GM13977 (cell line): ENCODE measurements around the gene HOXC10.

Source experiments
- DNase-seq: peaks from one replicate; pipeline ENCODE4 v3.0.0; 2012; ENCODE audit warnings: low spot score
- in situ Hi-C: fragments of 300-500 bp; cut with MboI; formaldehyde crosslinking; loops from one replicate; pipeline ENCODE4 v1.12.0; 2022; ENCODE audit warnings: low sequenced_read_pairs, low pct_unique_long_range_greater_than_20kb, mixed read lengths, inconsistent platforms; ENCODE audit not compliant: unreplicated experiment
- TF ChIP-seq, protein P1 (sequence below): IDR thresholded peaks from 2 replicates; pipeline ENCODE4 v1.5.1; 2012; ENCODE audit warnings: mild to moderate bottlenecking, control low read depth; ENCODE audit not compliant: insufficient read depth; ENCODE audit errors: extremely low read depth, missing control alignments

HOXC10 gene

GRCh38 chr12:53996240-53997203, 11.6 kb downstream of the HOXC10 start:
- peak; percentile 69 for DNase-seq
- in situ Hi-C loops, result no loop called here
- TF ChIP-seq, protein P1, sequence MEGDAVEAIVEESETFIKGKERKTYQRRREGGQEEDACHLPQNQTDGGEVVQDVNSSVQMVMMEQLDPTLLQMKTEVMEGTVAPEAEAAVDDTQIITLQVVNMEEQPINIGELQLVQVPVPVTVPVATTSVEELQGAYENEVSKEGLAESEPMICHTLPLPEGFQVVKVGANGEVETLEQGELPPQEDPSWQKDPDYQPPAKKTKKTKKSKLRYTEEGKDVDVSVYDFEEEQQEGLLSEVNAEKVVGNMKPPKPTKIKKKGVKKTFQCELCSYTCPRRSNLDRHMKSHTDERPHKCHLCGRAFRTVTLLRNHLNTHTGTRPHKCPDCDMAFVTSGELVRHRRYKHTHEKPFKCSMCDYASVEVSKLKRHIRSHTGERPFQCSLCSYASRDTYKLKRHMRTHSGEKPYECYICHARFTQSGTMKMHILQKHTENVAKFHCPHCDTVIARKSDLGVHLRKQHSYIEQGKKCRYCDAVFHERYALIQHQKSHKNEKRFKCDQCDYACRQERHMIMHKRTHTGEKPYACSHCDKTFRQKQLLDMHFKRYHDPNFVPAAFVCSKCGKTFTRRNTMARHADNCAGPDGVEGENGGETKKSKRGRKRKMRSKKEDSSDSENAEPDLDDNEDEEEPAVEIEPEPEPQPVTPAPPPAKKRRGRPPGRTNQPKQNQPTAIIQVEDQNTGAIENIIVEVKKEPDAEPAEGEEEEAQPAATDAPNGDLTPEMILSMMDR, result no peak

GRCh38 chr12:53997204-53998109, 12.5 kb downstream of the HOXC10 start:
- in situ Hi-C loops, result no loop called here
- no peak for DNase-seq
- TF ChIP-seq, protein P1, result no peak

DNA sequence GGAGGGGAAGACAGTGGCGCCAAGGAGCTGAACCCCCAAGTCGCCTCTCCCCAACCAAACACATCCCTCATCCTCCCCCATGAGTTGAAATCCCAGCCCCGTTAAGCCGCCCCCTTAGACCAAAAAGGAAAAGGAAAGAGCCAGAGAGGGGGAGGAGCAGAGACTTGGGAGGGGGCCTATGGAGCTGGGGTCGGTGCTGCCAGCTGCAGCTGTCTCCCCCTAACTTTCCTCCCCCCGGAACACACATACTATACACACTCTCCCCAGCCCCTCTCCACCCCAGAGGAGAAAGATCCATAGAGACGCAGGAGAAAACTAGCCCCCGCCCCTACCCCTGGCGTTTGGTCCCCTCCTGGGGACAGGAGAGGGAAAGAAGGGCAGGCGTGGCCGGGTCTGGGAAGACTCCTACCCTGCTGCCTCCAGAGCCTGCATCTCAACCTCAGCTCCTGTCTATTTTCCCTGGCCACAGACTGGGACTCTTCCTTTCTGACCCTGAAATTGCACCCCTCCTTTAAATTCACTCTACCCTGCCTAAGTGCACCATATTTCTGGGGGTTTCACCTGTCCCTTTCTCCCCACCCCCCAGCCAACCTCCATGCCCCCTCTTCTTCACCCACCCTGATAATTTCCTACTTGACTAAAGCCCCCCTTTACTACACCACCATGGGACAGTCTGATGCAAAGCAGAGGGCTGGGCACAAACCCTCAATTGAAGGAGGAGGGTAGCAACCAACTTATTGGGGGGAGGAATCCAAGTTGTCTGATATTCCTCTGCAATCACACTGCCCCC, 13.4 kb downstream of the HOXC10 start:
- DNase-seq, result no peak
- in situ Hi-C loops, result no loop called here

DNA sequence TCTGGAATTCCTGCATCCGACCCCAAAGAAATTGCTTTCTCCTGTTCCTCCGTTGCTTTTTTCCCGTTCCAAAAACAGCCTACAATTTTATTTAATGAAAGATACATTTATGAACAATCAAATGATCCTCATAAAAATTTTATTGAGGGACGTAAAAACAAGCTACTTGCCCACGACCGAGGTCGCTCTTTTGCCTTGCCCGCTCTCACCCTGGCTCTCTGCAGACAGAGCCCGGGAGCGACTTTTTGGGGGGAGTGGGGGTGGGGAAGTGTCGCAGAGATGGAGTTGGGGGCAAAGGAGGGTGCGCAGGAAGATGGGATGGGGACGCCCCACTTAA, 13.9 kb downstream of the HOXC10 start:
- TF ChIP-seq, protein P1, result no peak
- in situ Hi-C loops, result no loop called here
- DNase-seq, result no peak

More for the DNA sequence above, 13.4 kb downstream of the HOXC10 start:
- TF ChIP-seq, protein P1, result no peak

GRCh38 chr12:53999559-54000115, 14.7 kb downstream of the HOXC10 start:
- TF ChIP-seq, protein P1, result no peak
- in situ Hi-C loops, result loop anchor here (25.0 kb wide), 1 partner anchor 363 kb away; the partner anchor contains the start of gene GPR84
- DNase-seq, result no peak
